ENCODE data around the gene TTLL6. TPM values are rescaled to one million over a fixed set of nuclear protein-coding genes. Genes with fewer than 3 reads are reported as not detected.

Gene TTLL6
- total and polyA plus RNA-seq, 2 donors (not counting 3 experiments of a cell fraction or from before 2014, with no cell fraction given) = not detected

DNA sequence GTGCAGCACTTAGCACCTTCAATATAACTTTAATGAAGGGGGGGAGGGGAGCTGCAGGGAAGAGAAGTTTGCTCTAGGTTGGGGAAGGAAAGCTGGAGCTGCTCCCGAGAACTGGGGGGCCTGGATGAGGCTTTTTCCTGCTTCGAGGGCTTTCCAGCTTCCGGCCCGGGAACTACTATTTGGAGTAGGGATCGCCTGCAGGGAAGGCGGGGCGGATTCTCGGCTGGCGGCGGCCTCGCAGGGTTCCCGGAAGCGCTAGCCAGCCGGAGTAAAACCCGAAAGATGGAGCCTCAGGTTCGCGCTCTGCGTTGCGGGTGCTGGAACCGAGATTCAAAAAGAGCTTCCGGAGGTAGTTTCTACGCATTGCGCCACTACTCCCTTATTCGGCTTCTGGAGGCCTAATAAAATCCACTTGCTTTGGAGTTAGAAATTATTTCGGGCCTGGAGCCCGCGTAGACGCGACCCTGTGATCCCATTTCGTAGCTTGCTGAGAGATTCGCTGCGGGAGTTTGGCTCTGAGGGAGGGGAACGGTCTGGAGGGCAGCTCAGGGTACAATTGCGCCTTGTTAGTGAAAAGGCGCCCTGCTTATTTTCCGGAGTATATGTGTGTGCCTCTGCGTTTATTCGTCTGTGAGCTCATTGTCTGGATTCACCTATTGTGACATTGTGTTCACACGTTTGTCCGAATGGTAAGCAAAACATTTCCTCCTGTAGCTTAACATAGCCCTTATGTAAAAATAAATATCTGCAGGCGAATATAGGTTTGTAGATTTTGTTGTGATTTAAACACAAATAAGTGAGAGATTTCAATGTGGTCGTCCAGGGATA lies 93.4 kb downstream of the TTLL6 start:
- Histone ChIP-seq H3K27me3 (ENCODE audit: control insufficient read depth in 2 of 2, insufficient read depth in 2 of 2, low read length in 2 of 2) (peaks cover 94 to 99% of the 10 kb centered on the region in 2 experiments), H3K79me2 (ENCODE audit: control insufficient read depth, insufficient read depth, low read length) (no peaks in the 10 kb centered on the region), H3K4me2 (ENCODE audit: insufficient read depth, low read length) (no peak overlapping the region), H3K9me1 (replicated peaks; ENCODE audit: control insufficient read depth, extremely low read depth, insufficient read depth, low read length) (no peaks in the 10 kb centered on the region), H3K9me3 (replicated peaks; ENCODE audit: control insufficient read depth, insufficient read depth, low read length) (no peaks in the 10 kb centered on the region), H4K20me1 (replicated peaks; ENCODE audit: control insufficient read depth, extremely low read depth, insufficient read depth, low read length) (no peaks in the 10 kb centered on the region), H3K9ac (replicated peaks; ENCODE audit: extremely low read depth, insufficient read depth, low read length) (no peak overlapping the region), H3K4me1 (ENCODE audit: control insufficient read depth, extremely low read depth, insufficient read depth, low read length) (peaks cover 8% of the 10 kb centered on the region), H3K4me3 (replicated peaks in 1 of 3; ENCODE audit: insufficient read depth in 1 of 3, low read depth in 1 of 3, low read length in 3 of 3) (no peak overlapping the region), H3K27ac (ENCODE audit: insufficient read depth, low read depth, low read length) (no peak overlapping the region), H2AFZ (ENCODE audit: low read depth, low read length) (no peak overlapping the region), H3K36me3 (ENCODE audit: control insufficient read depth in 2 of 2, extremely low read depth in 1 of 2, insufficient read depth in 2 of 2, low read length in 2 of 2) (no peaks in the 10 kb centered on the region)
- dilution Hi-C loops (cut with MboI; ENCODE audit: extremely low pct_ligation_motif_present, low sequenced_read_pairs) (no loop called here), intact Hi-C loops (cut with micrococcal nuclease) (loop anchor here (1.0 to 2.0 kb wide), 3 partner anchors 45 to 155 kb away; no protein-coding TSS in a partner anchor)
- no TSS peak for BruUV-seq (replicated peaks)
- DNase-seq (ENCODE audit: low read depth, low spot score) (no peak), FAIRE-seq (no peak)
- POLR2A ChIA-PET = interaction anchor here (0.6 kb wide), 1 partner anchor 29 kb away, joined by 3 read pairs; no protein-coding TSS in a partner anchor
- CTCF ChIA-PET = interaction anchor here (0.6 to 7.5 kb wide), 51 partner anchors 9 to 508 kb away, joined by 3 to 312 read pairs (median 6); partner anchors contain the start of genes ATP5MC1 and TTLL6
- TF ChIP-seq GATA2 (IDR thresholded peaks at IDR 0.05; ENCODE audit: insufficient read depth, insufficient read length, low read depth, low read length) = no peak
- peak; percentile 69 for TF ChIP-seq EZH2 (IDR thresholded peaks at IDR 0.05; ENCODE audit: borderline replicate concordance, low read depth, low read length, severe bottlenecking)

GRCh38 chr17:48722915-48723422 lies 94.1 kb downstream of the TTLL6 start, which contains the start of gene PRAC2:
TSS of gene PRAC2 (plus strand) at chr17:48723185. CDS start at chr17:48724411, 1,226 bp downstream.
- H3K4me3 ChIP-seq (replicated peaks in 1 of 3; ENCODE audit: insufficient read depth in 1 of 3, low read depth in 1 of 3, low read length in 3 of 3) = no peak within 1 kb of the TSS
- FAIRE-seq (no peak), DNase-seq (ENCODE audit: low read depth, low spot score) (no peak)
- dilution Hi-C loops (cut with MboI; ENCODE audit: extremely low pct_ligation_motif_present, low sequenced_read_pairs) (no loop called here), intact Hi-C loops (cut with micrococcal nuclease) (no loop called here)
- peaks cover 8% of the 10 kb centered on the region for H3K4me1 ChIP-seq (ENCODE audit: control insufficient read depth, extremely low read depth, insufficient read depth, low read length)
- CTCF ChIA-PET = interaction anchor here (1.2 to 7.5 kb wide), 16 partner anchors 11 to 232 kb away, joined by 3 to 312 read pairs (median 17); no protein-coding TSS in a partner anchor
- peaks cover 95 to 99% of the 10 kb centered on the region in 2 experiments for H3K27me3 ChIP-seq (ENCODE audit: control insufficient read depth in 2 of 2, insufficient read depth in 2 of 2, low read length in 2 of 2)
- H3K9me1 ChIP-seq (replicated peaks; ENCODE audit: control insufficient read depth, extremely low read depth, insufficient read depth, low read length) = no peaks in the 10 kb centered on the region
- no peaks in the 10 kb centered on the region for H3K36me3 ChIP-seq (ENCODE audit: control insufficient read depth in 2 of 2, extremely low read depth in 1 of 2, insufficient read depth in 2 of 2, low read length in 2 of 2)
- no peak within 1 kb of the TSS for H3K9ac ChIP-seq (replicated peaks; ENCODE audit: extremely low read depth, insufficient read depth, low read length)
- no peak within 1 kb of the TSS for H3K4me2 ChIP-seq (ENCODE audit: insufficient read depth, low read length)
- no peak within 1 kb of the TSS for H2AFZ ChIP-seq (ENCODE audit: low read depth, low read length)
- BruUV-seq (replicated peaks) = no TSS peak
- TF ChIP-seq POLR2AphosphoS5 (IDR thresholded peaks at IDR 0.05; ENCODE audit: insufficient read depth, low read depth, low read length) = no peak
- no peak for TF ChIP-seq MAX (IDR thresholded peaks at IDR 0.05; ENCODE audit: insufficient read depth, insufficient read length)
- TF ChIP-seq CTCF (IDR thresholded peaks at IDR 0.05; ENCODE audit: extremely low read depth in 1 of 2, insufficient read depth in 1 of 2, low read depth in 1 of 2, low read length in 2 of 2) = no peak
- no peak for TF ChIP-seq FOS (IDR thresholded peaks at IDR 0.05; ENCODE audit: borderline replicate concordance, insufficient read depth, low read length)
- TF ChIP-seq EZH2 (IDR thresholded peaks at IDR 0.05; ENCODE audit: borderline replicate concordance, low read depth, low read length, severe bottlenecking) = no peak
- TF ChIP-seq POLR2A (IDR thresholded peaks at IDR 0.05; ENCODE audit: low read depth, low read length) = no peak
- no peak for TF ChIP-seq GATA2 (IDR thresholded peaks at IDR 0.05; ENCODE audit: insufficient read depth, insufficient read length, low read depth, low read length)
- no peak for TF ChIP-seq MYC (IDR thresholded peaks at IDR 0.05; ENCODE audit: low read depth, low read length)
- no peaks in the 10 kb centered on the region for H3K79me2 ChIP-seq (ENCODE audit: control insufficient read depth, insufficient read depth, low read length)
- H3K9me3 ChIP-seq (replicated peaks; ENCODE audit: control insufficient read depth, insufficient read depth, low read length) = no peaks in the 10 kb centered on the region
- H3K27ac ChIP-seq (ENCODE audit: insufficient read depth, low read depth, low read length) = no peak within 1 kb of the TSS
- H4K20me1 ChIP-seq (replicated peaks; ENCODE audit: control insufficient read depth, extremely low read depth, insufficient read depth, low read length) = no peaks in the 10 kb centered on the region
- POLR2A ChIA-PET = no interaction called here
